ENCODE results near the gene RPS6KL1. TPM values are rescaled to one million over a fixed set of nuclear protein-coding genes. Genes with fewer than 3 reads are reported as not detected.

The RPS6KL1 gene
- total RNA-seq, 1 donor = 0.36 TPM

DNA sequence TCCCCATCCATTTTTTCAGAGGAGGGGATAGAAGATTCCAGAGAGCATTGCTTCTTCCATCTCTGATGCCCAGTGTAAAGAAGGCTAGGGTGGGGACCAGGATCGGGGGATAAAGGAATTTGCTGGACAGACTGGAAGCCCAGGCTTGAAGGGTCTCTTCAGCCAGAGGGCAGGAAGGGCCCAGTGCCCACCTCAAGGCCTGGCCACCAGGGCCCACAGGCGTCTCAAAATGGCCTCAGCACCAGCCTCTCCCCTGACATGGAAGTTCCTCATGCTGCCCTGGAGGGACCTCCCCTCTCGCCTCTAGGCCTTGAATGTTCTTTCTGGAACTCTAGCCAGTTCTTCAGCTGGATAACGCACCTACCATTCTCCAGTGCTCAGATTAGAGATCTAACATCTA, 2.8 kb downstream of the RPS6KL1 start:
- Histone ChIP-seq H3K27me3 (ENCODE audit: insufficient read depth, low read length) (no peaks in the 10 kb centered on the region), H3K4me2 (ENCODE audit: insufficient read depth, low read length) (no peak overlapping the region), H3K36me3 (ENCODE audit: insufficient read depth, low read length) (no peaks in the 10 kb centered on the region), H3K79me2 (ENCODE audit: insufficient read depth, low read length) (no peaks in the 10 kb centered on the region), H4K20me1 (ENCODE audit: insufficient read depth, low read length) (no peaks in the 10 kb centered on the region), H3K4me1 (ENCODE audit: insufficient read depth, low read length) (peaks cover 11% of the 10 kb centered on the region), H3K27ac (ENCODE audit: low read depth, low read length) (no peak overlapping the region), H2AFZ (ENCODE audit: low read length) (no peak overlapping the region), H3K9me3 (ENCODE audit: low read depth, low read length) (no peaks in the 10 kb centered on the region), H3K4me3 (ENCODE audit: insufficient read depth, low read length) (no peak overlapping the region)
- TF ChIP-seq, protein P1, sequence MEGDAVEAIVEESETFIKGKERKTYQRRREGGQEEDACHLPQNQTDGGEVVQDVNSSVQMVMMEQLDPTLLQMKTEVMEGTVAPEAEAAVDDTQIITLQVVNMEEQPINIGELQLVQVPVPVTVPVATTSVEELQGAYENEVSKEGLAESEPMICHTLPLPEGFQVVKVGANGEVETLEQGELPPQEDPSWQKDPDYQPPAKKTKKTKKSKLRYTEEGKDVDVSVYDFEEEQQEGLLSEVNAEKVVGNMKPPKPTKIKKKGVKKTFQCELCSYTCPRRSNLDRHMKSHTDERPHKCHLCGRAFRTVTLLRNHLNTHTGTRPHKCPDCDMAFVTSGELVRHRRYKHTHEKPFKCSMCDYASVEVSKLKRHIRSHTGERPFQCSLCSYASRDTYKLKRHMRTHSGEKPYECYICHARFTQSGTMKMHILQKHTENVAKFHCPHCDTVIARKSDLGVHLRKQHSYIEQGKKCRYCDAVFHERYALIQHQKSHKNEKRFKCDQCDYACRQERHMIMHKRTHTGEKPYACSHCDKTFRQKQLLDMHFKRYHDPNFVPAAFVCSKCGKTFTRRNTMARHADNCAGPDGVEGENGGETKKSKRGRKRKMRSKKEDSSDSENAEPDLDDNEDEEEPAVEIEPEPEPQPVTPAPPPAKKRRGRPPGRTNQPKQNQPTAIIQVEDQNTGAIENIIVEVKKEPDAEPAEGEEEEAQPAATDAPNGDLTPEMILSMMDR (IDR thresholded peaks at IDR 0.05; ENCODE audit: extremely low read depth, low read depth, low read length) = no peak
- peak; percentile 69 for DNase-seq (ENCODE audit: insufficient read length, low spot score, missing footprints)

DNA sequence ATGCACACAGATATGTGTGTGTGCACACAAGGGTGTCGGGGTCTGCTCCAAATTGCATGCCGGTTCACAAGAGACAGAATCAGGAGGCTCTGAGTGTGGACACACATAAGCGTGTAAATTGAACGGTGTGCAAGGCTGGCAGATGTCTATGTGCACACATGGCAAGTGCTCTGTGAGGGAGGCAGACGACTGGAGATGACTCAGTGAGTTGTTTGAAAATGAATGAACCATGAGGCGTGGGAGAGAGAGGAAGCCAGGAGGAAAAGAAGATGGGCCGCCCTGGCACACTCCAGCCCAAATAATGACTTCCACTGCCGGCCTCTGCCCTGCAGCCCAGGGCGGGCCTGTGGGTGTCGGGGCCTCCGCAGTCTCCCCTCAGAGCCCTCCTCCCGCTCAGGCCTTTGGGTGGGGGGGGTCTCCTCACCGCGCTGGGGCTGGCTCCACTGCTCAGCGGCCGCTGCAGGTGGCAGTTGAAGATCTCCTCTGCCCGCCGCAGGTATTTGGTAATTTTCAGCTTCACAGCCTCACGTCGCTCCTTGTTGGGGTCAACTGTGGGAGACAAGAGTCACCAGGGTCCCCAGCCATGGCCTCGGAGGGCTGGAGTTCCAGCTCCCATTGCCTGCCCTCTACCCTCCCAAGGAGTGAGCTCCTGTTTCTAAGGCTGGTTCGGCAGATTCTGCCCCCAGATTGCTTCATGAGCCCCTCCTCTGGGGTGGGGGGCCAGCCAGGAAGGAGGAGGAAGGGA, 3.5 kb downstream of the RPS6KL1 start:
- Histone ChIP-seq H2AFZ (ENCODE audit: low read length) (no peak overlapping the region), H3K4me2 (ENCODE audit: insufficient read depth, low read length) (no peak overlapping the region), H3K4me1 (ENCODE audit: insufficient read depth, low read length) (peaks cover 11% of the 10 kb centered on the region), H4K20me1 (ENCODE audit: insufficient read depth, low read length) (no peaks in the 10 kb centered on the region), H3K79me2 (ENCODE audit: insufficient read depth, low read length) (no peaks in the 10 kb centered on the region), H3K36me3 (ENCODE audit: insufficient read depth, low read length) (no peaks in the 10 kb centered on the region), H3K27ac (ENCODE audit: low read depth, low read length) (no peak overlapping the region), H3K9me3 (ENCODE audit: low read depth, low read length) (no peaks in the 10 kb centered on the region), H3K4me3 (ENCODE audit: insufficient read depth, low read length) (no peak overlapping the region), H3K27me3 (ENCODE audit: insufficient read depth, low read length) (no peaks in the 10 kb centered on the region)
- TF ChIP-seq, protein P1 (IDR thresholded peaks at IDR 0.05; ENCODE audit: extremely low read depth, low read depth, low read length) = no peak
- DNase-seq (ENCODE audit: insufficient read length, low spot score, missing footprints) = peak; percentile 95

DNA sequence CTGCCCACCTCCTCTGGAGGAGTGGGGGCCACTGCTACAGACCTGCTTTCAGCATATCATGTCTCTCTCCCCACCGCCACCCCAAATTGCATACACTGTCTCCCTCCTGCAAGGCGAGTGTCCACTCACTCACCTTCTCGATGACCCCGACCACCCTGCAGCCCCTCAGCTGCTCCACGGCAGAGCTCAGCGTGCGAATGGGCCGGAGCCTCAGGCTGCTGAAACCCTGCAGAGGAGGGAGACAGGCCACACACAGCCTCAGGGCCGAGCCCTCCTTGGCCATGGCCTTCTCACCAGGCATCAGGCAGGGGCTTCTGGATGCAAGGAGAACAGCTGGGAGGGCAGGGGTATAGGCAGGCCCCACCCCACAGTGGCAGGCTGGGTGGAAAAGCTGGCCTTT, 4.7 kb downstream of the RPS6KL1 start:
- Histone ChIP-seq H2AFZ (ENCODE audit: low read length) (no peak overlapping the region), H3K79me2 (ENCODE audit: insufficient read depth, low read length) (no peaks in the 10 kb centered on the region), H3K27me3 (ENCODE audit: insufficient read depth, low read length) (no peaks in the 10 kb centered on the region), H3K36me3 (ENCODE audit: insufficient read depth, low read length) (no peaks in the 10 kb centered on the region), H3K4me3 (ENCODE audit: insufficient read depth, low read length) (no peak overlapping the region), H3K4me2 (ENCODE audit: insufficient read depth, low read length) (no peak overlapping the region), H3K4me1 (ENCODE audit: insufficient read depth, low read length) (peaks cover 14% of the 10 kb centered on the region), H3K9me3 (ENCODE audit: low read depth, low read length) (no peaks in the 10 kb centered on the region), H3K27ac (ENCODE audit: low read depth, low read length) (no peak overlapping the region), H4K20me1 (ENCODE audit: insufficient read depth, low read length) (no peaks in the 10 kb centered on the region)
- no peak for DNase-seq (ENCODE audit: insufficient read length, low spot score, missing footprints)
- TF ChIP-seq, protein P1 (IDR thresholded peaks at IDR 0.05; ENCODE audit: extremely low read depth, low read depth, low read length) = no peak

DNA sequence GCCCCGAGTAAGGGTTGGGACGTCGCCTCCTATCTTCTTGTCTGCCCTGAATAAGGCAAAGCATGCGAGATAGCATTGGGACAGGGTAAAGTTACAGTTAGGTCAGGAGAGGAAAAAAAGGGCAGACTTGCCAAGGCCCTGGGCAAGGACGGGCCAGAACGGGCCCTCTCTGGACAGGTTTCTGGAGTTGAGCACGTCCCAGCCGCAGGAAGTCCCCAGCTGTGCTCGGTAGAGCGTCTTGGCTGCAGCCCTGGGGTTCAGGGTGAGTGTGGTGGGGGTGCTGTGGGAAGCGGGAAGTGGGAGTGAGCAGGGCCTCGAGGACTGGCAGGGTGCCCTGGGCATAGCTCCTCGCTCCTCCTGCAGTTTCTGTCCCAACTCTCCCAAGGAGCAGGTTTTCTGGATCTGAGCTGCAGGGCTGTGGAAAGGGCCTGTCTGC, 5.4 kb downstream of the RPS6KL1 start:
- H4K20me1 ChIP-seq (ENCODE audit: insufficient read depth, low read length) = no peaks in the 10 kb centered on the region
- no peaks in the 10 kb centered on the region for H3K27me3 ChIP-seq (ENCODE audit: insufficient read depth, low read length)
- no peaks in the 10 kb centered on the region for H3K36me3 ChIP-seq (ENCODE audit: insufficient read depth, low read length)
- peak overlapping the region; percentile 10 for H2AFZ ChIP-seq (ENCODE audit: low read length)
- H3K9me3 ChIP-seq (ENCODE audit: low read depth, low read length) = no peaks in the 10 kb centered on the region
- H3K4me1 ChIP-seq (ENCODE audit: insufficient read depth, low read length) = peaks cover 12% of the 10 kb centered on the region
- no peak overlapping the region for H3K4me3 ChIP-seq (ENCODE audit: insufficient read depth, low read length)
- TF ChIP-seq, protein P1 (IDR thresholded peaks at IDR 0.05; ENCODE audit: extremely low read depth, low read depth, low read length) = no peak
- no peak overlapping the region for H3K27ac ChIP-seq (ENCODE audit: low read depth, low read length)
- H3K79me2 ChIP-seq (ENCODE audit: insufficient read depth, low read length) = no peaks in the 10 kb centered on the region
- peak; percentile 56 for DNase-seq (ENCODE audit: insufficient read length, low spot score, missing footprints)
- no peak overlapping the region for H3K4me2 ChIP-seq (ENCODE audit: insufficient read depth, low read length)

Data from osteoblast (primary cell).